Measurements from ENCODE around the gene C1orf210. TPM values are rescaled to one million over a fixed set of nuclear protein-coding genes. Genes with fewer than 3 reads are reported as not detected.

Gene C1orf210
- total and polyA plus RNA-seq, 2 donors (not counting 1 experiment from before 2014, with no cell fraction given) = not detected

- Histone ChIP-seq H3K4me3 (ENCODE audit: control extremely low read depth in 1 of 5, extremely low read depth in 1 of 5, insufficient read depth in 1 of 5, low read depth in 2 of 5, low read length in 4 of 5) (no peak overlapping the region), H3K27ac (ENCODE audit: low read length in 2 of 2) (no peak overlapping the region), H3K9me3 (ENCODE audit: control extremely low read depth in 1 of 3, control insufficient read depth in 2 of 3, insufficient read depth in 1 of 3, low read length in 2 of 3) (peaks cover 0 to 5% (median 0%) of the 10 kb centered on the region in 3 donors), H3K9ac (ENCODE audit: low read length) (no peak overlapping the region), H3K4me2 (replicated peaks; ENCODE audit: low read depth, low read length, poor library complexity, severe bottlenecking) (no peak overlapping the region), H3K4me1 (ENCODE audit: control insufficient read depth in 2 of 2, insufficient read depth in 2 of 2, low read length in 2 of 2) (no peaks in the 10 kb centered on the region), H4K20me1 (ENCODE audit: control insufficient read depth, insufficient read depth, low read length, poor library complexity, severe bottlenecking) (no peaks in the 10 kb centered on the region), H2AFZ (ENCODE audit: insufficient read depth, low read depth, low read length, poor library complexity, severe bottlenecking) (no peak overlapping the region), H3K27me3 (replicated peaks in 1 of 4; ENCODE audit: control extremely low read depth in 1 of 4, control insufficient read depth in 3 of 4, insufficient read depth in 4 of 4, low read length in 3 of 4) (no peaks in the 10 kb centered on the region), H3K79me2 (ENCODE audit: control insufficient read depth, insufficient read depth, low read length) (no peaks in the 10 kb centered on the region), H3K36me3 (replicated peaks in 1 of 2; ENCODE audit: control extremely low read depth in 1 of 2, control insufficient read depth in 1 of 2, extremely low read depth in 1 of 2, insufficient read depth in 2 of 2, low read length in 1 of 2) (no peaks in the 10 kb centered on the region)
- Mint-ChIP-seq H3K4me3 (no peak overlapping the region), H3K4me1 (no peaks in the 10 kb centered on the region), H3K27me3 (peaks cover 4% of the 10 kb centered on the region), H3K9me3 (ENCODE audit: insufficient read depth) (no peaks in the 10 kb centered on the region), H3K27ac (no peak overlapping the region)
- DNase-seq (no peak), ATAC-seq (ENCODE audit: low read depth) (no peak)
- 91% methylated on average over 7 of the region's 9 CpGs for WGBS (ENCODE audit: insufficient coverage)
- intact Hi-C loops (cut with micrococcal nuclease) = no loop called here
- CTCF ChIA-PET = interaction anchor here (1.8 kb wide), 1 partner anchor 61 kb away, joined by 5 read pairs; no protein-coding TSS in a partner anchor
- TF ChIP-seq CTCF (IDR thresholded peaks at IDR 0.05) (no peak), EZH2 (IDR thresholded peaks at IDR 0.05; ENCODE audit: borderline replicate concordance, insufficient read depth, low read depth, low read length, poor library complexity, severe bottlenecking) (no peak)
- POLR2A ChIA-PET = no interaction called here
Measured at GRCh38 chr1:43288058-43288784, 2.8 kb upstream of the C1orf210 start.

GRCh38 chr1:43286533-43286932 lies 1.2 kb upstream of the C1orf210 start:
- Mint-ChIP-seq H3K27me3 (peaks cover 4% of the 10 kb centered on the region), H3K4me1 (no peaks in the 10 kb centered on the region), H3K27ac (no peak overlapping the region), H3K9me3 (ENCODE audit: insufficient read depth) (no peaks in the 10 kb centered on the region), H3K4me3 (no peak overlapping the region)
- DNase-seq = no peak
- Histone ChIP-seq H3K9ac (ENCODE audit: low read length) (no peak overlapping the region), H4K20me1 (ENCODE audit: control insufficient read depth, insufficient read depth, low read length, poor library complexity, severe bottlenecking) (no peaks in the 10 kb centered on the region), H3K36me3 (replicated peaks in 1 of 2; ENCODE audit: control extremely low read depth in 1 of 2, control insufficient read depth in 1 of 2, extremely low read depth in 1 of 2, insufficient read depth in 2 of 2, low read length in 1 of 2) (no peaks in the 10 kb centered on the region), H3K4me1 (ENCODE audit: control insufficient read depth in 2 of 2, insufficient read depth in 2 of 2, low read length in 2 of 2) (no peaks in the 10 kb centered on the region), H3K4me3 (ENCODE audit: control extremely low read depth in 1 of 5, extremely low read depth in 1 of 5, insufficient read depth in 1 of 5, low read depth in 2 of 5, low read length in 4 of 5) (no peak overlapping the region), H3K79me2 (ENCODE audit: control insufficient read depth, insufficient read depth, low read length) (no peaks in the 10 kb centered on the region), H2AFZ (ENCODE audit: insufficient read depth, low read depth, low read length, poor library complexity, severe bottlenecking) (no peak overlapping the region), H3K27me3 (replicated peaks in 1 of 4; ENCODE audit: control extremely low read depth in 1 of 4, control insufficient read depth in 3 of 4, insufficient read depth in 4 of 4, low read length in 3 of 4) (no peaks in the 10 kb centered on the region), H3K27ac (ENCODE audit: low read length in 2 of 2) (no peak overlapping the region), H3K4me2 (replicated peaks; ENCODE audit: low read depth, low read length, poor library complexity, severe bottlenecking) (no peak overlapping the region), H3K9me3 (ENCODE audit: control extremely low read depth in 1 of 3, control insufficient read depth in 2 of 3, insufficient read depth in 1 of 3, low read length in 2 of 3) (peaks cover 0 to 5% (median 0%) of the 10 kb centered on the region in 3 donors)
- TF ChIP-seq CTCF (IDR thresholded peaks at IDR 0.05) = no peak
- no peak for TF ChIP-seq EZH2 (IDR thresholded peaks at IDR 0.05; ENCODE audit: borderline replicate concordance, insufficient read depth, low read depth, low read length, poor library complexity, severe bottlenecking)
- intact Hi-C loops (cut with micrococcal nuclease) = no loop called here
- 100% methylated on average over 5 of the region's 5 CpGs for WGBS (ENCODE audit: insufficient coverage)
- no peak for ATAC-seq (ENCODE audit: low read depth)
- ChIA-PET POLR2A (no interaction called here), CTCF (no interaction called here)
